OCI-LY7 (cell line): Measurements from ENCODE around the gene TRIM16.
"Not testable (repeated sequence)": the region's sequence is repeated elsewhere in the genome, so short reads cannot be mapped to it uniquely, and the experiment has no call there.

ENCODE experiments used
- EZH2phosphoT487 ChIP-seq: fragments of 200-600 bp; sonication (generic); IDR thresholded peaks from 2 replicates; pipeline ENCODE4 v1.6.1; 2018; ENCODE audit warnings: low read depth, borderline replicate concordance, mild to moderate bottlenecking, mixed run types, antibody characterized with exemption, low read length, moderate library complexity, mixed read lengths
- TF ChIP-seq, protein P1 (sequence below): fragments of 200-600 bp; sonication (generic); conservative IDR thresholded peaks from 2 replicates; pipeline ENCODE4 v1.5.1; 2014; ENCODE audit warnings: mild to moderate bottlenecking, antibody characterized with exemption, low read length, moderate library complexity, mixed read lengths

DNA sequence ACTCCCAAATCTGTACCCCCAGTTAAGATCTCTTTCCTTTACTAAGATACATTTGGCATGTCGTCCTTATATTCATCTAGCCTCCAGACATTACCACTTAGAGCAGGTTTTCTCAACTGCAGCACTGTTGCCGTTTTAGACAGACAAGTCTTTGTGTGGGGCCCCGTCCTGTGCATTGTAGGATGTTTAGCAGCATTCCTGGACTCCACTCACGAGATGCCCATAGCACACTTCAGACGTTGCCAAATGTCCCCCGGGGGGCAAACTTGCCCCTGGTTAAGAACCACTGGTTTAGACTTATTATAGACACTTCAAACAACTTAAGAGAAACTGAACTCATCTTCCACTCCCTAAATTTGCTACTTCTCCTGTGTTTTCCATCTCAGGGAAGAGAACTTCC, 8.1 kb downstream of the TRIM16 start:
- TF ChIP-seq, protein P1, sequence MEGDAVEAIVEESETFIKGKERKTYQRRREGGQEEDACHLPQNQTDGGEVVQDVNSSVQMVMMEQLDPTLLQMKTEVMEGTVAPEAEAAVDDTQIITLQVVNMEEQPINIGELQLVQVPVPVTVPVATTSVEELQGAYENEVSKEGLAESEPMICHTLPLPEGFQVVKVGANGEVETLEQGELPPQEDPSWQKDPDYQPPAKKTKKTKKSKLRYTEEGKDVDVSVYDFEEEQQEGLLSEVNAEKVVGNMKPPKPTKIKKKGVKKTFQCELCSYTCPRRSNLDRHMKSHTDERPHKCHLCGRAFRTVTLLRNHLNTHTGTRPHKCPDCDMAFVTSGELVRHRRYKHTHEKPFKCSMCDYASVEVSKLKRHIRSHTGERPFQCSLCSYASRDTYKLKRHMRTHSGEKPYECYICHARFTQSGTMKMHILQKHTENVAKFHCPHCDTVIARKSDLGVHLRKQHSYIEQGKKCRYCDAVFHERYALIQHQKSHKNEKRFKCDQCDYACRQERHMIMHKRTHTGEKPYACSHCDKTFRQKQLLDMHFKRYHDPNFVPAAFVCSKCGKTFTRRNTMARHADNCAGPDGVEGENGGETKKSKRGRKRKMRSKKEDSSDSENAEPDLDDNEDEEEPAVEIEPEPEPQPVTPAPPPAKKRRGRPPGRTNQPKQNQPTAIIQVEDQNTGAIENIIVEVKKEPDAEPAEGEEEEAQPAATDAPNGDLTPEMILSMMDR, result not testable (repeated sequence)
- TF ChIP-seq EZH2phosphoT487, result not testable (repeated sequence)
